Muscle layer of duodenum (tissue), 2 donors: ENCODE results near the gene OR52A5.
"Not testable (repeated sequence)": the region's sequence is repeated elsewhere in the genome, so short reads cannot be mapped to it uniquely, and the experiment has no call there.

Source experiments
- H3K27ac ChIP-seq: one replicate; pipeline ENCODE4 v1.7.0; 2013; ENCODE audit warnings: mild to moderate bottlenecking, low read length
- H3K27me3 ChIP-seq: one replicate; pipeline ENCODE4 v1.7.0; 2013; ENCODE audit warnings: low read depth, mild to moderate bottlenecking, control low read depth, low read length
- H3K36me3 ChIP-seq, 2 donors: one replicate each; pipeline ENCODE4 v1.7.0; 2013; ENCODE audit warnings: low read length in 2 of 2, control low read depth in 1 of 2, mild to moderate bottlenecking in 1 of 2; ENCODE audit not compliant: insufficient read depth in 2 of 2, control insufficient read depth in 1 of 2
- H3K4me1 ChIP-seq, 2 donors: one replicate each; pipeline ENCODE4 v1.7.0; 2013; ENCODE audit warnings: low read length in 2 of 2, mild to moderate bottlenecking in 2 of 2, control low read depth in 1 of 2, moderate library complexity in 1 of 2; ENCODE audit not compliant: insufficient read depth in 2 of 2, control insufficient read depth in 1 of 2
- H3K4me3 ChIP-seq, 2 donors: one replicate each; pipeline ENCODE4 v1.7.0; 2013; ENCODE audit warnings: low read length in 2 of 2, low read depth in 1 of 2, mild to moderate bottlenecking in 1 of 2
- H3K9me3 ChIP-seq, 2 donors: one replicate each; pipeline ENCODE4 v1.7.0; 2013; ENCODE audit warnings: low read length in 2 of 2, control low read depth in 1 of 2, mild to moderate bottlenecking in 1 of 2; ENCODE audit not compliant: control insufficient read depth in 1 of 2
- donor health status: healthy.

Gene OR52A5

DNA sequence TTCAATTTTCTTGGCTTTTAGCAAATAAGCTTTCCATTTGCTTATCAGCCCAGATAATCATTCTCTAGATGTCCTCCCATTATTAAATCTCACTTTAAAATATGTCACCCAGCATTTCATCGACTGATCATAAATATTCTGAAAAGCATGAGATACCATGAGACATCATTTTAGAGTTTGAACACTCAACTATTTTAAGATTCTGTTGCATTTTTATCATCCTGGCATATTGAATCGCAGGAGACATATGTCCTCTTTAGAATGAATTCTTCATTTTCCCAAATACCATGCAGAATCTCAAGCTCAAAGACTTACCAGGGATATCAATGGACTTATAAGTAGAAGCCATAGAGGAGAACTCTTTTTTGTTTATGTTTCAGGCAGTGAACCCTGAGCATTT, at the start of gene OR52A5:
OR52A5 (minus strand) TSS at position 361 of the 400 bp plus-strand sequence. CDS start 5,714 bp downstream, outside the sequence.
- Histone ChIP-seq H3K36me3 (no peaks in the 10 kb centered on the region), H3K4me3 (no peak within 1 kb of the TSS), H3K9me3 (no peaks in the 10 kb centered on the region), H3K27me3 (no peaks in the 10 kb centered on the region), H3K4me1 (no peaks in the 10 kb centered on the region), H3K27ac (no peak within 1 kb of the TSS)

DNA sequence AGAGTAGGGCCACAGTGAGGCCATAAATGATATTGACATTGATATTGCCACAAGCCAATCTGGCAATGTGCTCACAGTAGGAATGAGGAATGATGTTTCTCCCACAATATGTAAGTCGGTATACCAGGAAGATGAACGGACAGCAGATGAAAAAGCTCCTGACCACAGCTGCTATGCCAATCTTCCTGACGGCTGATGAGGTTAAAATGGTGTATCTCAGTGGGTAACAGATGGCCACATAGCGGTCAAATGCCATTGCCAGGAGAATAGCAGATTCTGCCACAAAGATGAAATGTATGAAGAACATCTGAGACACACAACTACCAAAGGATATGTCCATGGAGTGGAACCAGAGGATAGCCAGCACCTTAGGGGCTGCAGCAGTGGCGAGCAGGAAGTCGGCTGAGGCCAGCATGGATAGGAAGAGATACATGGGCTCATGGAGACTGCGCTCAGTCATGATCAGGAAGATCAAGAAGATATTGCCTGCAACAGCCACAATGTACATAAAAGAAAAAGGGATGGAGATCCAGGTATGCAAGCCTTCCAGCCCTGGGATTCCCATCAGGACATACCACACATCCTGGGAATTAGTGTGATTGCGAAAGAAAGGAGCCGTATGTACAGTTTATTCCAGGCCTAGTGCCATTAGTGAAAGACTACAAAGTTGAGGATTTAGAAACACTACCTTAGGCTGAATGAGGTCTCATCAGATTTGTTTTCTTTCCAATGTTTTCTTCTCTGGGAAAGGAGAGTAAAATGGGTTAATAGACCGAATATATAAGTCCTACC, 40.1 kb upstream of the OR52A5 start:
- Histone ChIP-seq H3K36me3 (no peaks in the 10 kb centered on the region), H3K4me1 (no peaks in the 10 kb centered on the region), H3K27me3 (no peaks in the 10 kb centered on the region), H3K27ac (no peak overlapping the region), H3K4me3 (no peak overlapping the region), H3K9me3 (no peaks in the 10 kb centered on the region)

DNA sequence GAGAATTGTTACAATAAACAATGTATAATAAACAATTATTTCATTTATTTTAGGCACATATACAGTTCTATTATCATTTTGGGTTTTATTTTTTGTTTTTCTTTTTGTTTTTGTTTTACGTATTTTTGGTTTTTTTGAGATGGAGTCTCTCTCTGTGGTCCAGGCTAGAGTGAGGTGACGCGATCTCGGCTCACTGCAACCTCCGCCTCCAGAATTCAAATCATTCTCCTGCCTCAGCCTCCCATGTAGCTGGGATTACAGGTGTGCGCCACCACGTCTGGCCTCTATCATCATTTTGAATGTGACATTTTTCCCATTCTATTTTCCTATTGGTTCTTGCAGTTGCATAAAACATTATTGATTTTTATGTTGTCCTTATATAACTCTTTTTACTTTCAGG, 36.8 kb upstream of the OR52A5 start:
- Histone ChIP-seq H3K4me1 (no peaks in the 10 kb centered on the region), H3K9me3 (no peaks in the 10 kb centered on the region), H3K36me3 (no peaks in the 10 kb centered on the region), H3K27me3 (no peaks in the 10 kb centered on the region), H3K4me3 (no peak overlapping the region), H3K27ac (no peak overlapping the region)

DNA sequence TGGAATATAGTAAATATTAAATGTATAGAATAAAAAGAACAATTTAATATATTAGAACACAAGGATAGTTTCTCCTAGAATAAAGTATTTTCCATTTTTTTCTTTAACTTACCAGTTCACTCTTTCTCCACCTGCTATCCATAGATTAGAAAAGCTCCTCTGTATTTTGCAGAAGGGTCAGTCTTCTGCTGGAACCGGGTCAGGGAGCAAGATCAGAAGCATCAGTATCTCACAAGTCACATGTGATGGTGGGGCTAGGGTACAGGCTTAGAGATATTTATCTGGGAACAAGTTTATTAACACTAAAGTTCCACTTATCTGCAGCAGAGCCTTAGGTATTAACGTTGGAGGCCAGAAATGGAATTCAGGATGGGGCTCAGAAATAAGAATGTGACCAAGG, 33.7 kb upstream of the OR52A5 start:
- Histone ChIP-seq H3K4me3 (no peak overlapping the region), H3K27ac (no peak overlapping the region), H3K36me3 (no peaks in the 10 kb centered on the region), H3K4me1 (no peaks in the 10 kb centered on the region), H3K27me3 (no peaks in the 10 kb centered on the region), H3K9me3 (no peaks in the 10 kb centered on the region)

DNA sequence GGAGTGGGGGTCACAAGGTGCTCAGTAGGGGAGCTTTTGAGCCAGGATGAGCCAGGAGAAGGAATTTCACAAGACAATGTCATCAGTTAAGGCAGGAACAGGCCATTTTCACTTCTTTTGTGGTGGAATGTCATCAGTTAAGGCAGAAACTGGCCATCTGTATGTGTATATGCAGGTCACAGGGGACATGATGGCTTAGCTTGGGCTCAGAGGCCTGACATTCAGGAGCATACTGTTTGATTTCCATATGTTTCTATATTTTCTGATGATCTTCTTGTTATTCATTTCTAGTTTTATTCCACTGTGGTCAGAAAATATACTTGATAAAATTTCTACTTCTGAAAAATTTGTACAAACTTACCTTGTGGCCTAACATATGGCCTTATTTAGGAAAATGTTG, 27.7 kb upstream of the OR52A5 start:
- not testable (repeated sequence) for H3K4me1 ChIP-seq, H3K36me3 ChIP-seq, H3K27me3 ChIP-seq, H3K9me3 ChIP-seq, H3K27ac ChIP-seq, H3K4me3 ChIP-seq

DNA sequence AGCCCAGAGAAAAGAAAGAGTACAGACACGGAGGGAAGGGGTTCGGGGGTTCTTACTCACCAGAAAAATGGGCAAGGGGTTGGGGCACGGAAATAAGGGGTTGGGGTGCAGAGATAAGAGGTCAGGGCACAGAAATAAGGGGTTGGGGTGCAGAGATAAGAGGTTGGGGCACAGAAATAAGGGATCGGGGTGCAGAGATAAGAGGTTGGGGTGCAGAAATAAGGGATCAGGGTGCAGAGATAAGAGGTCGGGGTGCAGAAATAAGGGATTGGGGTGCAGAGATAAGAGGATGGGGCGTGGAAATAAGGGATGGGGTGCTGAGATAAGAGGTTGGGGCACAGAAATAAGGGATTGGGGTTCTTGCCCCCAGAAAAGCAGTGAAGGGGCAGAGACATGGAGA, 26.7 kb upstream of the OR52A5 start:
- H3K27ac ChIP-seq, H3K4me3 ChIP-seq, H3K36me3 ChIP-seq, H3K9me3 ChIP-seq, H3K4me1 ChIP-seq, H3K27me3 ChIP-seq: not testable (repeated sequence)

DNA sequence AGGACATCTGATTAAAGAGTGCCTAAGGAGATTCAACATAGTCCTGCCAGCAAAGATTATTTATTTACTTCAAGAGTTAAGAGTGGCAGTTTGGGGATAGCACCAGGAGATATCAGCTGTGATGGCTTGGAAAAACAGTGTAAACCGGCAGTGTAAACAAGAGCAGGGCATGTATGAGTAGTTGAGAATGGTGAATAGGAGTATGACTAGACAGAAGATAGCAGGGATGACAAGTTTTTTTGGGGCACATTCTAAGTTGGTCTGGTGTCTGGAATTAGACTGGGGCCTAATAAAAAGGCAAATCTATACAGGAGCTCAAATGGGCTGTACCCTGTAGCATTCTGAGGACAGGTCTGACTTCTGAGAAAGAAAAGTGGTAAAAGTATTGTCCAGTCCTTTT, 22.9 kb upstream of the OR52A5 start:
- H3K36me3 ChIP-seq, H3K4me1 ChIP-seq, H3K4me3 ChIP-seq, H3K9me3 ChIP-seq, H3K27me3 ChIP-seq, H3K27ac ChIP-seq: not testable (repeated sequence)

DNA sequence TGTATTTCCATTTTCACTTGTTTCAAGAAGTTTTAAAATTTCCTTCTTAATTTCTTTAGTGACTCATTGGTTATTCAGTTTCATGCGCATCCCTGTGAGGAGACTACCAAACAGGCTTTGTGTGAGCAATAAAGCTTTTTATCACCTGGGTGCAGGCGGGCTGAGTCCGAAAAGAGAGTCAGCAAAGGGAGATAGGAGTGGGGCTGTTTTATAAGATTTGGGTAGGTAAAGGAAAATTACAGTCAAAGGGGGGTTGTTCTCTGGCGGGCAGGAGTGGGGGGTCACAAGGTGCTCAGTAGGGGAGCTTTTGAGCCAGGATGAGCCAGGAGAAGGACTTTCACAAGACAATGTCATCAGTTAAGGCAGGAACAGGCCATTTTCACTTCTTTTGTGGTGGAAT, 22.1 kb upstream of the OR52A5 start:
- not testable (repeated sequence) for H3K4me1 ChIP-seq, H3K9me3 ChIP-seq, H3K27ac ChIP-seq, H3K36me3 ChIP-seq, H3K4me3 ChIP-seq, H3K27me3 ChIP-seq

DNA sequence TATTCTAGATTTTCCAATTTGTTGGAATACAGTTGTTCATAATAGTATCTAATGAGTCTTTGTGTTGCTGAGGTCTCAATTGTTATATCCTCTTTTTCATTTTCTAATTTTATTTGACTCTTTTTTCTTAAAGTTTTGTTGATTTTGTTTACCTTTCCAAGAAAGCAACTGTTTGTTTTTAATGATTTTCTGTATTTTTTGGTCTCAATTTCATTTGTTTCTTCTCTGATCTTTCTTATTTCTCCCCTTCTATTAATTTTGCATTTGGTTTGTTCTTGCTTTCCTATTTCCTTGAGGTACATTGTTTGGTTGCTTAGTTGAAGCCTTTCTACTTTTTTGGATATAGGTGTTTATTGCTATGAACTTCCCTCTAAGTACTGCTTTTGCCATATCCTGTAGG, 21.6 kb upstream of the OR52A5 start:
- H3K9me3 ChIP-seq: no peaks in the 10 kb centered on the region
- H3K36me3 ChIP-seq: no peaks in the 10 kb centered on the region
- H3K4me3 ChIP-seq: no peak overlapping the region
- H3K27me3 ChIP-seq: no peaks in the 10 kb centered on the region
- H3K4me1 ChIP-seq: no peaks in the 10 kb centered on the region
- H3K27ac ChIP-seq: no peak overlapping the region

DNA sequence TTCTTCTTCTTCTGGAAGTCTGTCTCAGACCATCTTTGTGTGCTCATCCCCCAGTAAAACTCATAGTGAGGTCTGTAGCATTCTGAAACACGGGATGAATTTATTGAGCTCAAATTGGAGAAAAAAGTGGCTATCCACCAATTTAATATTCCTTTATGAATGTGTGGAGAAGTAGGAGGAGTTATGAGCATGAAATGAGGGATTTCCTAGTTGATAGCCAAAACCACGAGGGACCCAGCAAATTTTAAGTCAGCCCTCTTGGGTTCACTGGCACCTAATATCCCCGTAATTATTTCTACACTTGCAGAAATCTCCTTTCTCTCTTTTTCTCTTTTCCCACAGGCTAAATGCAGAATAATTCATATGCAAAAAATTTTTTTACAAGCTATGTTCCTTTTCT, 16.5 kb upstream of the OR52A5 start, which contains the start of gene OR52A1:
OR52A1 (minus strand) TSS at position 101 of the 400 bp plus-strand sequence. CDS start 2,388 bp downstream, outside the sequence.
- Histone ChIP-seq H3K4me3 (no peak within 1 kb of the TSS), H3K27ac (no peak within 1 kb of the TSS), H3K9me3 (no peaks in the 10 kb centered on the region), H3K4me1 (no peaks in the 10 kb centered on the region), H3K27me3 (no peaks in the 10 kb centered on the region), H3K36me3 (no peaks in the 10 kb centered on the region)

DNA sequence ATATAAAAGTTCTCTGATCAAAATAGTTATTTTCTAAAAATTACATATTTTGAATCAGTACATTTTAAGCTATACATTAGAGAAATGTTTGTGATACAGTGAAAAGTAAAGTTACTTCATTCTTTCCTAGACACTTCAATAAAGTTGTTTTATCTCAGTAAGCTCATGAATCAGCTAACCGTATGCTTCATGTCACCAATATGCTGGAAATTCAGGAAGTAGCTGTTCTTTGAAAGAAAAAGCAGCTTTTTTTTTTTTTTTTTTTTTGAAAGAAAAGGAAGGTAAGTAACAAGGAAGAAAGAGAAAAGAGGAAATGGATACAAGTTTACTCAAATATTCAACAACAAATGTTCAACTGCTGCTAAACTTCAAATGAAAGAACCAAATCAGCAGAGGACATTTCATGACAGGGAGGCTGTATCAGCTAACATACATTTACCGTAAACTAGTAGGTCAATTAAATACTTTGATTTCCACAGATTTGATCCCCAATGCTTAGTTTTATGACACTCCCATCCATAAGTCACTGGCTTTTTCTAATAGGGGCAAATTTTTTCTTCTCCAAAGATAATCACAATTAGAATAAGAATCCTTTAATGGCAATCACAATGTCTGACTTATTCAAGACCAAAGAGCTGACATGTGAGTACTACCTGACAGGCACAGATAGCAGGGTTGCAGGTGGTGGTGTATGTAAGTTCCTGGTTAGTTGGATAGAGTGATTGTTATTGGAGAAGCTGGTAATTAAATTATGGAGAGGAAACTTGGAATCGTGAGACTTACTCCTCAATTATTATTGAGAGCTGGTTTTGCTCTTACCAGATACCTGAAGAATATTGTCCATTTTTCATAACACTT, 15.6 kb upstream of the OR52A5 start:
- H3K4me3 ChIP-seq: no peak overlapping the region
- no peaks in the 10 kb centered on the region for H3K9me3 ChIP-seq
- H3K27me3 ChIP-seq: no peaks in the 10 kb centered on the region
- no peaks in the 10 kb centered on the region for H3K4me1 ChIP-seq
- no peaks in the 10 kb centered on the region for H3K36me3 ChIP-seq
- H3K27ac ChIP-seq: no peak overlapping the region
